VCaP (cell line): ENCODE data around the gene PLEKHM2.

Source experiments
- H3K27ac ChIP-seq: fragments of 450-650 bp; 2 replicates; pipeline ENCODE4 v1.5.1; 2017
- TF ChIP-seq, protein P1 (sequence below): fragments of 450-650 bp; conservative IDR thresholded peaks from 2 replicates; pipeline ENCODE4 v1.5.1; 2017; ENCODE audit warnings: mild to moderate bottlenecking, moderate library complexity

The PLEKHM2 gene

DNA sequence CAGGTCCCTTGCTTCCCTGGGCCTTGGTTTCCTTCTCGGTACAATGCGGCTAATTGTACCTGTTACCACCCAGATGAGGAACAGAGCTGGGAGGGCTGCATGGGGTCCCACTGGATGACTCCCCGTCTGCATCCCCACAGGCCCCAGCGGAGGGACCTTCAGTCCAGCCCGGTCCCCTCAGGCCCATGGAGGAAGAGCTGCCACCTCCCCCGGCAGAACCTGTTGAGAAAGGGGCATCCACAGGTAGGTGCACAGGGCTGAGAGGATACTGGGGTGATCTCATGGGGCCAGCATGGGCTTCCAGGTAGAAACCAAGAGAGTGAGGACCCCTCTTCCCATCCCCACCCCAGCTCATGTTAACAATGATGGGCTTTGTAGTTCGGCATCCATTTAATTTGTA, 84.3 kb downstream of the PLEKHM2 start:
- TF ChIP-seq, protein P1, sequence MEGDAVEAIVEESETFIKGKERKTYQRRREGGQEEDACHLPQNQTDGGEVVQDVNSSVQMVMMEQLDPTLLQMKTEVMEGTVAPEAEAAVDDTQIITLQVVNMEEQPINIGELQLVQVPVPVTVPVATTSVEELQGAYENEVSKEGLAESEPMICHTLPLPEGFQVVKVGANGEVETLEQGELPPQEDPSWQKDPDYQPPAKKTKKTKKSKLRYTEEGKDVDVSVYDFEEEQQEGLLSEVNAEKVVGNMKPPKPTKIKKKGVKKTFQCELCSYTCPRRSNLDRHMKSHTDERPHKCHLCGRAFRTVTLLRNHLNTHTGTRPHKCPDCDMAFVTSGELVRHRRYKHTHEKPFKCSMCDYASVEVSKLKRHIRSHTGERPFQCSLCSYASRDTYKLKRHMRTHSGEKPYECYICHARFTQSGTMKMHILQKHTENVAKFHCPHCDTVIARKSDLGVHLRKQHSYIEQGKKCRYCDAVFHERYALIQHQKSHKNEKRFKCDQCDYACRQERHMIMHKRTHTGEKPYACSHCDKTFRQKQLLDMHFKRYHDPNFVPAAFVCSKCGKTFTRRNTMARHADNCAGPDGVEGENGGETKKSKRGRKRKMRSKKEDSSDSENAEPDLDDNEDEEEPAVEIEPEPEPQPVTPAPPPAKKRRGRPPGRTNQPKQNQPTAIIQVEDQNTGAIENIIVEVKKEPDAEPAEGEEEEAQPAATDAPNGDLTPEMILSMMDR, result no peak
- no peak overlapping the region for H3K27ac ChIP-seq

DNA sequence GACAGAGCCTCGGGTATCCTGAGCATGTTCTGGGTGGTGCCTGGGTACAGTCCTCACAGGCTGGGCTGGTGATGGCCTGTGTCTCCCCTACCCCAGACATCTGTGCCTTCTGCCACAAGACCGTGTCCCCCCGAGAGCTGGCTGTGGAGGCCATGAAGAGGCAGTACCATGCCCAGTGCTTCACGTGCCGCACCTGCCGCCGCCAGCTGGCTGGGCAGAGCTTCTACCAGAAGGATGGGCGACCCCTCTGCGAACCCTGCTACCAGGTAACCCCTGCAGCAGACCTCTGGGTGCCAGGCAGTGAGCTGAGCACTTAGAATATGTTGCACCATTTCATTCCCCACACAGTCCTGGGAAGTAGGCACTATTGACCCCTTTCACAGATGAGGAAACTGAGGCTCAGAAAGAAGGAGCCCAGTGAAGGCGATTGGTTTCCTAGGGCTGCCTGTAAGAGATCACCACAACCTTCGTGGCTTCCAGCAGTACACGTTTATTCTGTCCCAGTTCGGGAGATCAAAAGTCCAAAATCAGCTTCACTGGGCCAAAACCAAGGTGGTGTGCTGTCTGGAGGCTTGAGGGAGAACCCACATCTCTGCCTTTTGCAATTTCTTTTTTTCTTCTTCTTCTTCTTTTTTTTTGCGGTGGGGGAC, 86.3 kb downstream of the PLEKHM2 start:
- H3K27ac ChIP-seq, result no peak overlapping the region

DNA sequence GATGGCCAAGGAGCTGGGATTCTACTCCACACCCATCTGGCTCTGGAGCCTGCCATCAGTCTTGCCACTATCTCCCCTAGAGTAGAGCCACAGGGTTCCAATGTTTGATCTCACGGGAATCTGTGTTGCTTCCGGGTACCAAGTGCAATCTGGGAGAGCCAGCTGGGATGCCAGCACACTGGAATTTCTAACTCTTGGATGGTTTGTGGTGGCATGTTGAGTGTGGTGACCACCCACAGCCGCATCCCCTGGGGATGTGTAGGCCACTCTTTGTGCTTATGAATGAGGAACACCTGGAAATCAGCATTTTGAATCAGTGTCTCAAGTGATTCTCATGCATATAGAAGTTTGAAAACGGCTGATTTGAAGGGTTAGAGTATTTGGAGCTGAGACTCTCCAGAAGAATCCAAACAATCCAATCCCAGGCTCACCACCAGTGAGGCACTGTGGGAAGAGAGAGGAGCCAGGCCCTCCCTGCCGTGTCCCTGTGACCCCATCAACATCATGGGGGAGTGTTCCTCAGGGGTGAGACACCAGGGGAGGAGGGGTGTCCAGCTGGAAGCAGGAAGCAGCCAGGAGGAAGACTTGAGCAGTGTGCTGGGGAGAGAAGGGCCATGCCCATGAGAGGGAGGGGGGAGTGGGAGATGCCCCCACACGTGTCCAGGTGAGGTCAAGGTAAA, 87.9 kb downstream of the PLEKHM2 start:
- TF ChIP-seq, protein P1, result no peak

More for the DNA sequence above, 86.3 kb downstream of the PLEKHM2 start:
- TF ChIP-seq, protein P1, result no peak

DNA sequence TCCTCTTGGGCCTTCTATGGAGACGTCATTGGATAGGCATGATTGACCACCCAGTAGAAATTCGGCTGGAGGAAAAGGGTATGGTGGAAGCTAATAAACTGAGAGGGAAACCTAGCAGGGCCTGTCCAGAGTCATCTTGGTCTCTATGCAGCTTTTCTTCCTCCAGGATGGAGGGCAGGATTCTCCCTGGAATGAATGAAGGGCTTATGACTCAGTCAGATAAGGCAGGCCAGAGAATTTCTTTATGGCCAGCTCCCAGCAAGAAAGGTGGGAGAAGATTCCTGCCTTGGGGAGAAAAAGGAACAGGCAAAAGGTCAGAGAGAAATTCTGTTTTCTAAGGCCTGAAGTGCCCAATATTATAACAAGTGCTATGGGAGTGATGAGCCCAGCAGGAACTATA, 91.6 kb downstream of the PLEKHM2 start:
- no peak overlapping the region for H3K27ac ChIP-seq
- TF ChIP-seq, protein P1, result no peak

More for the DNA sequence above, 87.9 kb downstream of the PLEKHM2 start:
- H3K27ac ChIP-seq, result no peak overlapping the region

DNA sequence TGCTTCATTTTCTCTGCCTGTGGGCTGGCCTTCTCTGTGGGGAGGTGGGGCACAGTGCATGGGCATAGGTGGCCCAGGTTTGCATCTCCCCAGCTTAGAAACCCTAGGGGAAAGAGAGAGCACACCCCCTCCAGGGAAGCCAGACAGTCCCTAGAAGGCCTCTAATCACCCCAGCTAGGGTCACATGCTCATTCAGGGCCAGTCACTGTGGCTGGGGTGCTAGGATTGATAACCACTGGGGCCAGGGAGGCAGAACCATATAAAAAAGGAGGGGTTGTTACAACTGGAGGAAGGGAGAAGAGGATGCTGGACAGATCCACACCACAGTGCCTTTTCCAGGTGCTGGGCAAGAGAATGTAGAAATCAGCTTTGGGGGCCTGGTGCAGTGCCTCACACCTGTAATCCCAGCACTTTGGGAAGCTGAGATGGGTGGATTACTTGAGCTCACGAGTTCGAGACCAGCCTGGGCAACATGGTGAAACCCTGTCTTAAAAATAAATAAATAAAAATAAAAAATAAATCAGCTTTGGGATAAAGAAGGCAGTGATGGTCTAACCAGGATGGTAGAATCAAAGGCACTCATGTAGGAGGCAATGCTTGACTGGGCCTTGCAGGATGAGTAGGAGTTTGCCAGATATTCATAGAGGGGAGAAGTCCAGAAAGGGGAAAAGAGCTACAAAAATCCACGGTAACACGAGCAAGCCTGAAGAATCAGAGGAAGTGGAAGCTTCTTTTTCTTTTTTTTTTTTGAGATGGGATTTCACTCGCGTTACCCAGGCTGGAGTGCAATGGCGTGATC, 94.0 kb downstream of the PLEKHM2 start:
- no peak overlapping the region for H3K27ac ChIP-seq
- TF ChIP-seq, protein P1, result no peak
